GM18505 (cell line): ENCODE results near the gene PCDHGC4.

Source experiments
- ATAC-seq: cut with Tn5 transposase; IDR thresholded peaks from one replicate; pipeline ENCODE4 v1.9.1; 2021; ENCODE audit not compliant: unreplicated experiment
- POLR2A ChIP-seq: IDR thresholded peaks from 4 replicates; pipeline ENCODE4 v1.6.1; 2011; ENCODE audit warnings: borderline replicate concordance; ENCODE audit not compliant: insufficient read depth, insufficient read length; ENCODE audit errors: extremely low read depth

The PCDHGC4 gene

GRCh38 chr5:141495453-141495811 is 10.6 kb downstream of the PCDHGC4 start:
- no peak for ATAC-seq

GRCh38 chr5:141496038-141496437 is 11.2 kb downstream of the PCDHGC4 start:
- no peak for ATAC-seq
- no peak for TF ChIP-seq POLR2A

More at GRCh38 chr5:141495453-141495811, 10.6 kb downstream of the PCDHGC4 start:
- no peak for TF ChIP-seq POLR2A

GRCh38 chr5:141501761-141502160 is 16.9 kb downstream of the PCDHGC4 start:
- TF ChIP-seq POLR2A, result no peak
- no peak for ATAC-seq

- no peak for TF ChIP-seq POLR2A
- no peak for ATAC-seq
These were observed 18.9 kb downstream of the PCDHGC4 start for GRCh38 chr5:141503681-141504080.

GRCh38 chr5:141504216-141504615 is 19.4 kb downstream of the PCDHGC4 start:
- no peak for ATAC-seq
- no peak for TF ChIP-seq POLR2A

- no peak for ATAC-seq
- no peak for TF ChIP-seq POLR2A
These were observed 21.7 kb downstream of the PCDHGC4 start for GRCh38 chr5:141506381-141507155.

- ATAC-seq, result peak; percentile 43
- TF ChIP-seq POLR2A, result peak; percentile 45
These were observed 22.7 kb downstream of the PCDHGC4 start for GRCh38 chr5:141507387-141508091.

GRCh38 chr5:141508440-141508797 is 23.6 kb downstream of the PCDHGC4 start:
- ATAC-seq, result no peak
- no peak for TF ChIP-seq POLR2A

- ATAC-seq, result no peak
- TF ChIP-seq POLR2A, result peak; percentile 57
These were observed 24.2 kb downstream of the PCDHGC4 start for GRCh38 chr5:141508798-141509611.

- no peak for TF ChIP-seq POLR2A
- ATAC-seq, result no peak
These were observed 25.3 kb downstream of the PCDHGC4 start for GRCh38 chr5:141510160-141510559.

- peak; percentile 26 for ATAC-seq
- TF ChIP-seq POLR2A, result peak; percentile 87
These were observed 26.2 kb downstream of the PCDHGC4 start for GRCh38 chr5:141510850-141511601.

- no peak for TF ChIP-seq POLR2A
These were observed 27.0 kb downstream of the PCDHGC4 start for GRCh38 chr5:141511771-141512325.

GRCh38 chr5:141512390-141512910 is 27.6 kb downstream of the PCDHGC4 start:
- no peak for TF ChIP-seq POLR2A
- no peak for ATAC-seq

More at GRCh38 chr5:141511771-141512325, 27.0 kb downstream of the PCDHGC4 start:
- no peak for ATAC-seq
